Kidney (tissue), 14 donors: ENCODE measurements around the gene ANO1. TPM values are rescaled to one million over a fixed set of nuclear protein-coding genes. Genes with fewer than 3 reads are reported as not detected.

Experiments
- DNase-seq, 5 donors: peaks; one replicate each; pipeline ENCODE4 v3.0.0-alpha.2; 2013 to 2020
- FAIRE-seq: peaks from 2 replicates; lab custom pipeline; 2012; peaks lifted over from hg19 to GRCh38; lab: Jason Lieb, UNC
- H3K27ac ChIP-seq, 2 donors: one replicate each; pipeline ENCODE4 v1.7.0; 2013; ENCODE audit warnings: low read depth in 2 of 2, low read length in 2 of 2, inconsistent platforms in 1 of 2
- H3K27me3 ChIP-seq: one replicate; pipeline ENCODE4 v1.7.1; 2013; ENCODE audit warnings: low read length, inconsistent platforms; ENCODE audit not compliant: control insufficient read depth, insufficient read depth
- H3K36me3 ChIP-seq, 3 donors: one replicate each; pipeline versions ENCODE4 v1.7.0 to v1.7.1; 2013; ENCODE audit warnings: low read length in 3 of 3, control low read depth in 1 of 3, inconsistent platforms in 1 of 3; ENCODE audit not compliant: insufficient read depth in 3 of 3, control insufficient read depth in 2 of 3
- H3K4me1 ChIP-seq, 3 donors: one replicate each; pipeline versions ENCODE4 v1.7.0 to v1.7.1; 2013; ENCODE audit warnings: low read length in 3 of 3, inconsistent platforms in 1 of 3, low read depth in 1 of 3; ENCODE audit not compliant: control insufficient read depth in 2 of 3, insufficient read depth in 2 of 3
- H3K4me3 ChIP-seq, 3 donors: one replicate each; pipeline versions ENCODE4 v1.7.0 to v1.8.1; 2013; ENCODE audit warnings: low read length in 3 of 3, control low read depth in 1 of 3, inconsistent platforms in 1 of 3
- H3K9ac ChIP-seq, 3 donors: one replicate each; pipeline versions ENCODE4 v1.7.0 to v1.7.1; 2013; ENCODE audit warnings: low read length in 3 of 3, control low read depth in 1 of 3, inconsistent platforms in 1 of 3
- H3K9me3 ChIP-seq, 3 donors: one replicate each; pipeline versions ENCODE4 v1.7.0 to v1.7.1; 2013; ENCODE audit warnings: low read length in 3 of 3, control low read depth in 1 of 3, inconsistent platforms in 1 of 3; ENCODE audit not compliant: control insufficient read depth in 2 of 3, insufficient read depth in 1 of 3
- CTCF ChIP-seq: IDR thresholded peaks from 3 replicates; pipeline ENCODE4 v1.5.1; 2012; ENCODE audit warnings: mild to moderate bottlenecking, moderate library complexity, borderline replicate concordance; ENCODE audit not compliant: insufficient read depth; ENCODE audit errors: extremely low read depth
- intact Hi-C: fragments of 100-400 bp; cut with DNase I; formaldehyde crosslinking; loops from one replicate; pipeline ENCODE4 v1.11.1; 2022
- polyA plus RNA-seq: library from polyadenylated mRNA; stranded (reverse); fragments of 350-450 nt; fragmentation: Illumina TruSeq; extraction: RNeasy Lipid Tissue Mini Kit (QIAGEN cat#74804); gene quantifications from one replicate; pipeline ENCODE4 v1.2.3, GENCODE V29; 2014; ENCODE audit warnings: low read depth, low replicate concordance; ENCODE audit not compliant: insufficient read depth
- total RNA-seq: library from RNA; stranded (reverse); fragmentation: NEBNext Ultra II Directional; extraction: Animal tissue kit (Norgen Biotek cat#: 25700); gene quantifications from one replicate; pipeline ENCODE4 v1.2.1, GENCODE V29; 2021
- donor health status: control.
- donor health status: control.
- donor health status: control.
- donor health status: control.
- donor health status: control.
- donor health status: DM: yes; HTN: yes; CAD: no.
- donor health status: Normal renal cell carcinoma (clear cell type).

Gene ANO1
- total and polyA plus RNA-seq, 2 donors from 2014 or later = 2.0 to 15.1 TPM

GRCh38 chr11:70155386-70155785 is 77.3 kb downstream of the ANO1 start:
- Histone ChIP-seq H3K36me3 (no peaks in the 10 kb centered on the region), H3K9me3 (peaks cover 0 to 5% (median 0%) of the 10 kb centered on the region in 3 donors), H3K9ac (no peak overlapping the region), H3K4me3 (no peak overlapping the region), H3K27ac (no peak overlapping the region), H3K4me1 (no peaks in the 10 kb centered on the region), H3K27me3 (no peaks in the 10 kb centered on the region)
- intact Hi-C loops = no loop called here
- FAIRE-seq (no peak), DNase-seq (no peak)
- TF ChIP-seq CTCF = no peak

GRCh38 chr11:70156291-70157037 is 78.3 kb downstream of the ANO1 start:
- TF ChIP-seq CTCF = no peak
- FAIRE-seq (no peak), DNase-seq (no peak)
- H3K9ac ChIP-seq = no peak overlapping the region
- intact Hi-C loops = no loop called here
- no peaks in the 10 kb centered on the region for H3K27me3 ChIP-seq
- no peak overlapping the region for H3K4me3 ChIP-seq
- no peaks in the 10 kb centered on the region for H3K36me3 ChIP-seq
- no peak overlapping the region for H3K27ac ChIP-seq
- peaks cover 0 to 5% (median 0%) of the 10 kb centered on the region in 3 donors for H3K9me3 ChIP-seq
- no peaks in the 10 kb centered on the region for H3K4me1 ChIP-seq

GRCh38 chr11:70158201-70158600 is 80.1 kb downstream of the ANO1 start:
- intact Hi-C loops = no loop called here
- H3K36me3 ChIP-seq = no peaks in the 10 kb centered on the region
- H3K4me1 ChIP-seq = no peaks in the 10 kb centered on the region
- peaks cover 0 to 2% (median 0%) of the 10 kb centered on the region in 3 donors for H3K9me3 ChIP-seq
- TF ChIP-seq CTCF = no peak
- no peak overlapping the region for H3K4me3 ChIP-seq
- FAIRE-seq (no peak), DNase-seq (peak in 4 of 5 donors; percentile 67 to 78 (median 70))
- no peak overlapping the region for H3K9ac ChIP-seq
- H3K27ac ChIP-seq = no peak overlapping the region
- no peaks in the 10 kb centered on the region for H3K27me3 ChIP-seq
